CD4-positive, CD25-positive, alpha-beta regulatory T cell (primary cell): ENCODE measurements around the gene SNCB. TPM values are rescaled to one million over a fixed set of nuclear protein-coding genes. Genes with fewer than 3 reads are reported as not detected.

ENCODE experiments used
- ATAC-seq, 2 donors: fragments of 150-1000 bp; cut with Tn5 transposase; one replicate each; pipeline ENCODE4 v1.10.0; 2021; ENCODE audit warnings: low read depth in 2 of 2, moderate number of reproducible peaks in 2 of 2, moderate library complexity in 1 of 2
- DNase-seq, 3 donors: peaks; one replicate each; pipeline versions ENCODE4 v3.0.0 to v3.0.0-alpha.2; 2012 to 2022; ENCODE audit warnings: mixed read lengths in 1 of 3
- H3K27ac ChIP-seq: one replicate; pipeline ENCODE4 v1.7.0; 2013; ENCODE audit warnings: mild to moderate bottlenecking, low read length; ENCODE audit not compliant: insufficient read depth, poor library complexity, severe bottlenecking
- H3K27me3 ChIP-seq: one replicate; pipeline ENCODE4 v1.7.0; 2013; ENCODE audit warnings: low read length; ENCODE audit not compliant: control insufficient read depth, insufficient read depth
- H3K36me3 ChIP-seq: one replicate; pipeline ENCODE4 v1.7.0; 2013; ENCODE audit warnings: mild to moderate bottlenecking, low read length, moderate library complexity; ENCODE audit not compliant: control insufficient read depth, insufficient read depth
- H3K4me1 ChIP-seq: 2 replicates; pipeline ENCODE4 v1.7.0; 2013; ENCODE audit warnings: mild to moderate bottlenecking, low read length; ENCODE audit not compliant: insufficient read depth, control insufficient read depth, poor library complexity, severe bottlenecking
- H3K4me3 ChIP-seq: one replicate; pipeline ENCODE4 v1.7.0; 2013; ENCODE audit warnings: low read depth, mild to moderate bottlenecking, low read length, moderate library complexity
- H3K9me3 ChIP-seq, 2 experiments: 1 replicate in 1 of 2; 2 replicates in 1 of 2; pipeline ENCODE4 v1.7.0; 2013; ENCODE audit warnings: low read length in 2 of 2, mild to moderate bottlenecking in 1 of 2, moderate library complexity in 1 of 2; ENCODE audit not compliant: control insufficient read depth in 2 of 2
- H3K27ac Mint-ChIP-seq, 3 donors: one replicate each; pipeline ENCODE4 v1.8.0; 2020 to 2022; ENCODE audit warnings: mild to moderate bottlenecking in 3 of 3, mixed read lengths in 3 of 3, moderate library complexity in 2 of 3
- H3K27me3 Mint-ChIP-seq: one replicate; pipeline ENCODE4 v1.8.0; 2022; ENCODE audit warnings: mild to moderate bottlenecking, mixed read lengths
- H3K36me3 Mint-ChIP-seq: one replicate; pipeline ENCODE4 v1.8.0; 2020; ENCODE audit warnings: mixed read lengths
- H3K4me1 Mint-ChIP-seq, 4 donors: one replicate each; pipeline ENCODE4 v1.8.0; 2020 to 2022; ENCODE audit warnings: mixed read lengths in 4 of 4, mild to moderate bottlenecking in 1 of 4
- H3K4me3 Mint-ChIP-seq, 4 donors: one replicate each; pipeline ENCODE4 v1.8.0; 2020 to 2022; ENCODE audit warnings: mild to moderate bottlenecking in 4 of 4, mixed read lengths in 4 of 4, moderate library complexity in 3 of 4
- H3K9me3 Mint-ChIP-seq, 7 donors: one replicate each; pipeline ENCODE4 v1.8.0; 2020 to 2022; ENCODE audit warnings: mixed read lengths in 7 of 7, mild to moderate bottlenecking in 3 of 7, moderate library complexity in 2 of 7
- polyA plus RNA-seq, 4 donors: library from polyadenylated mRNA; unstranded; fragments of 300-500 nt; fragmentation: Illumina TruSeq; gene quantifications; one replicate each; pipeline ENCODE4 v1.2.3, GENCODE V29; 2021
- total RNA-seq: library from RNA; stranded (reverse); gene quantifications from one replicate; pipeline ENCODE4 v1.2.3, GENCODE V29; 2022

The SNCB gene
- not detected for total RNA-seq
- polyA plus RNA-seq = not detected

GRCh38 chr5:176629853-176630680 is at the start of gene SNCB, which contains the start of gene EIF4E1B:
SNCB (minus strand) TSS chr5:176630534; CDS start chr5:176629654, 880 bp downstream.
EIF4E1B (plus strand) TSS chr5:176630675; CDS start chr5:176642788, 12,113 bp downstream.
- H3K4me3 ChIP-seq = no peak within 1 kb of the TSS
- peaks cover 36% of the 10 kb centered on the region for H3K27me3 ChIP-seq
- Mint-ChIP-seq H3K27me3 (peaks cover 77% of the 10 kb centered on the region), H3K4me3 (peak within 1 kb of the TSS in 3 of 4 donors; percentile 69 to 85 (median 71)), H3K27ac (no peak within 1 kb of the TSS), H3K9me3 (peaks cover 0 to 4% (median 0%) of the 10 kb centered on the region in 7 donors), H3K36me3 (no peaks in the 10 kb centered on the region), H3K4me1 (peaks cover 0 to 18% (median 3%) of the 10 kb centered on the region in 4 donors)
- H3K4me1 ChIP-seq = peaks cover 17% of the 10 kb centered on the region
- H3K9me3 ChIP-seq = no peaks in the 10 kb centered on the region
- ATAC-seq (peak; percentile 64 to 73), DNase-seq (peak in 1 of 3 donors; percentile 56)
- H3K27ac ChIP-seq = no peak within 1 kb of the TSS
- no peaks in the 10 kb centered on the region for H3K36me3 ChIP-seq

- peaks cover 0 to 3% (median 0%) of the 10 kb centered on the region in 7 donors for H3K9me3 Mint-ChIP-seq
- Histone ChIP-seq H3K4me3 (no peak overlapping the region), H3K36me3 (no peaks in the 10 kb centered on the region), H3K9me3 (no peaks in the 10 kb centered on the region), H3K27me3 (peaks cover 21% of the 10 kb centered on the region), H3K27ac (no peak overlapping the region), H3K4me1 (no peaks in the 10 kb centered on the region)
- no peak for ATAC-seq
- H3K4me1 Mint-ChIP-seq = peaks cover 0 to 4% (median 0%) of the 10 kb centered on the region in 4 donors
- peaks cover 64% of the 10 kb centered on the region for H3K27me3 Mint-ChIP-seq
- no peaks in the 10 kb centered on the region for H3K36me3 Mint-ChIP-seq
- H3K4me3 Mint-ChIP-seq = no peak overlapping the region
- no peak overlapping the region for H3K27ac Mint-ChIP-seq
- DNase-seq = no peak
These were observed 49.3 kb upstream of the SNCB start for GRCh38 chr5:176679365-176680225.

GRCh38 chr5:176678584-176678983 is 48.2 kb upstream of the SNCB start:
- ATAC-seq (no peak), DNase-seq (no peak)
- Histone ChIP-seq H3K4me1 (no peaks in the 10 kb centered on the region), H3K27ac (no peak overlapping the region), H3K27me3 (peaks cover 21% of the 10 kb centered on the region), H3K9me3 (no peaks in the 10 kb centered on the region), H3K36me3 (no peaks in the 10 kb centered on the region), H3K4me3 (no peak overlapping the region)
- Mint-ChIP-seq H3K4me3 (no peak overlapping the region), H3K4me1 (peaks cover 0 to 4% (median 0%) of the 10 kb centered on the region in 4 donors), H3K9me3 (no peaks in the 10 kb centered on the region), H3K36me3 (no peaks in the 10 kb centered on the region), H3K27me3 (peaks cover 65% of the 10 kb centered on the region), H3K27ac (no peak overlapping the region)

- ATAC-seq = no peak
- no peak overlapping the region for H3K4me3 Mint-ChIP-seq
- no peak for DNase-seq
- Histone ChIP-seq H3K27ac (no peak overlapping the region), H3K27me3 (peaks cover 12% of the 10 kb centered on the region), H3K4me1 (no peaks in the 10 kb centered on the region), H3K36me3 (no peaks in the 10 kb centered on the region), H3K9me3 (no peaks in the 10 kb centered on the region), H3K4me3 (no peak overlapping the region)
- H3K36me3 Mint-ChIP-seq = no peaks in the 10 kb centered on the region
- no peak overlapping the region for H3K27ac Mint-ChIP-seq
- peaks cover 0 to under 1% (median 0%) of the 10 kb centered on the region in 7 donors for H3K9me3 Mint-ChIP-seq
- peaks cover 58% of the 10 kb centered on the region for H3K27me3 Mint-ChIP-seq
- peaks cover 0 to 4% (median 0%) of the 10 kb centered on the region in 4 donors for H3K4me1 Mint-ChIP-seq
These were observed 47.0 kb upstream of the SNCB start for GRCh38 chr5:176677209-176677939.

- H3K27ac ChIP-seq = no peak overlapping the region
- Mint-ChIP-seq H3K4me3 (no peak overlapping the region), H3K27ac (no peak overlapping the region), H3K27me3 (peaks cover 53% of the 10 kb centered on the region), H3K36me3 (no peaks in the 10 kb centered on the region), H3K4me1 (peaks cover 0 to 4% (median 0%) of the 10 kb centered on the region in 4 donors), H3K9me3 (peaks cover 0 to 1% (median 0%) of the 10 kb centered on the region in 7 donors)
- no peak overlapping the region for H3K4me3 ChIP-seq
- DNase-seq (no peak), ATAC-seq (no peak)
- peaks cover 9% of the 10 kb centered on the region for H3K27me3 ChIP-seq
- H3K4me1 ChIP-seq = no peaks in the 10 kb centered on the region
- no peaks in the 10 kb centered on the region for H3K9me3 ChIP-seq
- H3K36me3 ChIP-seq = no peaks in the 10 kb centered on the region
These were observed 46.1 kb upstream of the SNCB start for GRCh38 chr5:176676361-176676824.

- peaks cover 0 to 1% (median 0%) of the 10 kb centered on the region in 7 donors for H3K9me3 Mint-ChIP-seq
- H3K4me1 Mint-ChIP-seq = peaks cover 0 to 2% (median 0%) of the 10 kb centered on the region in 4 donors
- H3K9me3 ChIP-seq = no peaks in the 10 kb centered on the region
- DNase-seq (no peak), ATAC-seq (no peak)
- no peaks in the 10 kb centered on the region for H3K4me1 ChIP-seq
- H3K4me3 ChIP-seq = no peak overlapping the region
- no peak overlapping the region for H3K27ac ChIP-seq
- no peaks in the 10 kb centered on the region for H3K36me3 Mint-ChIP-seq
- H3K27ac Mint-ChIP-seq = no peak overlapping the region
- H3K27me3 ChIP-seq = peaks cover 9% of the 10 kb centered on the region
- no peaks in the 10 kb centered on the region for H3K36me3 ChIP-seq
- H3K27me3 Mint-ChIP-seq = peaks cover 50% of the 10 kb centered on the region
- no peak overlapping the region for H3K4me3 Mint-ChIP-seq
These were observed 45.5 kb upstream of the SNCB start for GRCh38 chr5:176675676-176676360.
